Endothelial cell of umbilical vein (primary cell): ENCODE measurements around the gene TRIM25. TPM values are rescaled to one million over a fixed set of nuclear protein-coding genes. Genes with fewer than 3 reads are reported as not detected.

Source experiments
- BruUV-seq: library from RNA; stranded (reverse); fragments of 400-500 nt; replicated peaks from 2 replicates; lab custom pipeline; 2021; lab: Mats Ljungman, UMichigan
- CTCF ChIA-PET: fragments of 300-600, 350-600 bp; sonication (Branson Sonifier 250); formaldehyde crosslinking; loops from one replicate; lab custom pipeline; 2021; ENCODE audit warnings: antibody characterized with exemption, inconsistent platforms; lab: Charles Lee
- POLR2A ChIA-PET: fragments of 300-600, 350-600 bp; sonication (Branson Sonifier 250); formaldehyde crosslinking; loops from one replicate; lab custom pipeline; 2021; ENCODE audit warnings: antibody characterized with exemption, inconsistent platforms; lab: Charles Lee
- DNase-seq: peaks from one replicate; pipeline ENCODE4 v3.0.0-alpha.2; 2011; ENCODE audit warnings: low read depth, low spot score
- FAIRE-seq: peaks from 2 replicates; lab custom pipeline; 2011; peaks lifted over from hg19 to GRCh38; lab: Jason Lieb, UNC
- H2AFZ ChIP-seq: 2 replicates; pipeline ENCODE4 v1.6.0; 2012; ENCODE audit warnings: low read depth, low read length, control low read depth, inconsistent platforms
- H3K27ac ChIP-seq: 2 replicates; pipeline ENCODE4 v1.5.1; 2011; ENCODE audit warnings: low read depth, mild to moderate bottlenecking, control low read depth, low read length, moderate library complexity; ENCODE audit not compliant: insufficient read depth
- H3K27me3 ChIP-seq, 2 experiments: 2 replicates each; pipeline versions ENCODE4 v1.6.0 to v1.6.1; 2011; ENCODE audit warnings: low read length in 2 of 2, mixed read lengths in 1 of 2; ENCODE audit not compliant: control insufficient read depth in 2 of 2, insufficient read depth in 2 of 2
- H3K36me3 ChIP-seq, 2 experiments: 2 replicates in 1 of 2; 3 replicates in 1 of 2; pipeline ENCODE4 v1.5.1; 2011; ENCODE audit warnings: low read length in 2 of 2, mild to moderate bottlenecking in 1 of 2, moderate library complexity in 1 of 2; ENCODE audit not compliant: control insufficient read depth in 2 of 2, insufficient read depth in 2 of 2; ENCODE audit errors: extremely low read depth in 1 of 2
- H3K4me1 ChIP-seq: 3 replicates; pipeline ENCODE4 v1.5.1; 2011; ENCODE audit warnings: mild to moderate bottlenecking, low read length; ENCODE audit not compliant: control insufficient read depth, insufficient read depth; ENCODE audit errors: extremely low read depth
- H3K4me2 ChIP-seq: 2 replicates; pipeline ENCODE4 v1.6.1; 2011; ENCODE audit warnings: low read length, control low read depth, mixed read lengths; ENCODE audit not compliant: insufficient read depth
- H3K4me3 ChIP-seq, 3 experiments: fragments of 200-600 bp in 1 of 3; sonication (generic), shearing (Covaris generic) in 1 of 3; replicated peaks in 1 of 3; 2 replicates each; pipeline ENCODE4 v1.5.1; 2011 to 2016; ENCODE audit warnings: control low read depth in 3 of 3, low read length in 3 of 3, mild to moderate bottlenecking in 2 of 3, inconsistent platforms in 1 of 3, low read depth in 1 of 3, moderate library complexity in 1 of 3; ENCODE audit not compliant: insufficient read depth in 1 of 3
- H3K79me2 ChIP-seq: 2 replicates; pipeline ENCODE4 v1.6.0; 2012; ENCODE audit warnings: low read length, inconsistent platforms; ENCODE audit not compliant: control insufficient read depth, insufficient read depth
- H3K9ac ChIP-seq: replicated peaks from 2 replicates; pipeline ENCODE3; 2011; ENCODE audit warnings: low read length, control low read depth; ENCODE audit not compliant: insufficient read depth; ENCODE audit errors: extremely low read depth
- H3K9me1 ChIP-seq: replicated peaks from 3 replicates; pipeline ENCODE4 v1.6.0; 2011; ENCODE audit warnings: mild to moderate bottlenecking, low read length; ENCODE audit not compliant: control insufficient read depth, insufficient read depth; ENCODE audit errors: extremely low read depth
- H3K9me3 ChIP-seq: replicated peaks from 2 replicates; pipeline ENCODE4 v1.5.1; 2012; ENCODE audit warnings: low read length, inconsistent platforms; ENCODE audit not compliant: control insufficient read depth, insufficient read depth
- H4K20me1 ChIP-seq: replicated peaks from 2 replicates; pipeline ENCODE3; 2011; ENCODE audit warnings: mild to moderate bottlenecking, low read length; ENCODE audit not compliant: control insufficient read depth, insufficient read depth; ENCODE audit errors: extremely low read depth
- EZH2 ChIP-seq: IDR thresholded peaks from 2 replicates; pipeline ENCODE4 v1.6.1; 2012; ENCODE audit warnings: borderline replicate concordance, low read depth, mild to moderate bottlenecking, moderate library complexity, low read length, inconsistent platforms; ENCODE audit not compliant: severe bottlenecking
- FOS ChIP-seq: IDR thresholded peaks from 2 replicates; pipeline ENCODE4 v1.6.1; 2011; ENCODE audit warnings: mild to moderate bottlenecking, low read length, moderate library complexity, borderline replicate concordance; ENCODE audit not compliant: insufficient read depth
- GATA2 ChIP-seq: IDR thresholded peaks from 2 replicates; pipeline ENCODE4 v1.7.0; 2011; ENCODE audit warnings: low read depth, mild to moderate bottlenecking, moderate library complexity, mixed read lengths, low read length; ENCODE audit not compliant: insufficient read length, insufficient read depth
- JUN ChIP-seq: IDR thresholded peaks from 2 replicates; pipeline ENCODE4 v1.6.1; 2011; ENCODE audit warnings: borderline replicate concordance, low read depth; ENCODE audit not compliant: insufficient read length, insufficient read depth
- POLR2A ChIP-seq: IDR thresholded peaks from 2 replicates; pipeline ENCODE4 v1.6.1; 2012; ENCODE audit warnings: low read depth, mild to moderate bottlenecking, control low read depth, low read length
- POLR2AphosphoS5 ChIP-seq: IDR thresholded peaks from 2 replicates; pipeline ENCODE4 v1.6.1; 2012; ENCODE audit warnings: low read depth, mild to moderate bottlenecking, control low read depth, low read length, moderate library complexity; ENCODE audit not compliant: insufficient read depth
- dilution Hi-C: fragments of 300-500 bp; cut with MboI; formaldehyde crosslinking; loops from one replicate; pipeline ENCODE4 v1.15.0; 2019; ENCODE audit warnings: low sequenced_read_pairs; ENCODE audit not compliant: extremely low pct_ligation_motif_present
- intact Hi-C: fragments of 100-400 bp; cut with micrococcal nuclease; formaldehyde crosslinking; loops from one replicate; pipeline ENCODE4 v1.10.0; 2022
- polyA plus RNA-seq, 4 experiments: library from polyadenylated mRNA; depleted of rRNA in 3 of 4; stranded (reverse) in 3 of 4; unstranded in 1 of 4; fragments of >200 nt; gene quantifications; 2 replicates each; pipeline versions ENCODE4 v1.2.1 to v1.2.3, GENCODE V29; 2011 to 2012; ENCODE audit warnings: missing spikeins in 1 of 4
- total RNA-seq: library from RNA; stranded (reverse); gene quantifications from 2 replicates; pipeline ENCODE4 v1.2.3, GENCODE V29; 2021
- TF ChIP-seq, protein P1 (sequence below): IDR thresholded peaks from 2 replicates; pipeline ENCODE4 v1.6.1; 2011; ENCODE audit not compliant: insufficient read depth, insufficient read length

The TRIM25 gene
- total and polyA plus RNA-seq, 2 donors (not counting 3 experiments of a cell fraction or from before 2014, with no cell fraction given), result 42.8 to 98.4 TPM

DNA sequence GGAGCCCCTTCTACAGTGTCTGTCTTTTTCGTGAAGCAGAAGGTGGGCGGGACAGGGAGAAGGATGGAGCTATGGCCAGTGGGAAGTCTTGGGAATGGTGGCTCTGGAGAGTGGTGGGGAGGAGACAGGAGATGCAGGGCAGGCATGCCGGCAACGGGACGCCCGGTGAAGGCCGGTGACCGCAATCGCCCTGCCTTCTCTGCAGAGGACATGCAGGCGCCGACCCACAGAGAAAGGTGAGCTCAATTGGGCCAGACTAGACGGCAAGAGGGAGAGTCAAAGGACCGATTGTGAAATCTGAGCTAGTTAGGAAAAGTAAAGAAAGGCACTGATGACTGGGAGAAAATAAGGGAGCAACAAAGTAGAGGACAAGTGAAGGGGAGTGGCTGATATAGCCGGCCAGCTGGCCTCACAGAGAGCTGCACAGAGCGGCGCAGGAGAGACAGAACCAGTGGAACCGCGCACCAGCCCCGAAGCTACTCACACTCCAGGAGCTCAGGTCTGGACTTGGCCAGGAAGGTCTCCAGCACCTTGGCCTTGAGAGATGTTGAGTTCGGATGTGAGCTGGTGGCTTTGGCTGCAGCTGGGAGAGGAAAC lies 18.9 kb downstream of the TRIM25 start:
- no peak for DNase-seq
- dilution Hi-C loops, result no loop called here
- H3K27me3 ChIP-seq, result no peaks in the 10 kb centered on the region
- no peaks in the 10 kb centered on the region for H4K20me1 ChIP-seq
- no peaks in the 10 kb centered on the region for H3K79me2 ChIP-seq
- ChIA-PET POLR2A (no interaction called here), CTCF (interaction anchor here (1.0 to 2.3 kb wide), 5 partner anchors 11 to 75 kb away, joined by 3 to 9 read pairs (median 3); no protein-coding TSS in a partner anchor)
- peaks cover 12% of the 10 kb centered on the region for H3K4me1 ChIP-seq
- H3K9me1 ChIP-seq, result no peaks in the 10 kb centered on the region
- no peak overlapping the region for H3K4me2 ChIP-seq
- TF ChIP-seq FOS (no peak), JUN (no peak), GATA2 (no peak), POLR2A (no peak), EZH2 (no peak), POLR2AphosphoS5 (no peak)
- TF ChIP-seq, protein P1, sequence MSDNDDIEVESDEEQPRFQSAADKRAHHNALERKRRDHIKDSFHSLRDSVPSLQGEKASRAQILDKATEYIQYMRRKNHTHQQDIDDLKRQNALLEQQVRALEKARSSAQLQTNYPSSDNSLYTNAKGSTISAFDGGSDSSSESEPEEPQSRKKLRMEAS, result no peak
- intact Hi-C loops, result no loop called here
- no peak overlapping the region for H3K4me3 ChIP-seq
- BruUV-seq, result no TSS peak
- no peaks in the 10 kb centered on the region for H3K9me3 ChIP-seq
- H3K9ac ChIP-seq, result no peak overlapping the region
- H3K36me3 ChIP-seq, result peaks cover 8 to 53% of the 10 kb centered on the region in 2 experiments
- FAIRE-seq, result no peak
- H2AFZ ChIP-seq, result no peak overlapping the region
- no peak overlapping the region for H3K27ac ChIP-seq

DNA sequence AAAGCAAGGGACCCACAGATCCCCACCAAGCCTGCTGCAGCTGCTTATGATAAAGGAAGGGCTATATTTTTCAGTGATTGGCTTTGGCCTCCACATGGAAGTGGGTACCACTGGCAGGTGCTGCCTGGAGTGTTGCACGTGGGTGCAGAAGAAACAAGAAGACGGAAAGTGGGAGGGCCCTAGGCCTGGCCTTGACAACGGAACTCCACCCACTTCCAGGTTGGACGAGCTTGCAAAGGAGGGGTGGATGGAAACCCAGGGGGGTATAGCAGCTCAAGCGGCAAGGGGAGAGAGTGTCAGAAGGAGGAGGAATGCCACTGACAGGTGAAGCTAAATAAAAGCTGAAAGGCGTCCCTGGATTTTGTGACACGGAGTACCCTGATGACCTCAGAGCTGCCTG lies 20.3 kb downstream of the TRIM25 start:
- Histone ChIP-seq H3K27me3 (no peaks in the 10 kb centered on the region), H3K4me2 (no peak overlapping the region), H2AFZ (no peak overlapping the region), H4K20me1 (no peaks in the 10 kb centered on the region), H3K9me3 (no peaks in the 10 kb centered on the region), H3K9ac (no peak overlapping the region), H3K79me2 (no peaks in the 10 kb centered on the region), H3K27ac (no peak overlapping the region), H3K4me3 (no peak overlapping the region), H3K9me1 (no peaks in the 10 kb centered on the region), H3K36me3 (peaks cover 8 to 56% of the 10 kb centered on the region in 2 experiments), H3K4me1 (no peaks in the 10 kb centered on the region)
- intact Hi-C loops (no loop called here), dilution Hi-C loops (no loop called here)
- BruUV-seq, result no TSS peak
- no peak for FAIRE-seq
- no peak for DNase-seq
- ChIA-PET CTCF (interaction anchor here (0.7 to 2.3 kb wide), 3 partner anchors 20 to 394 kb away, joined by 3 to 9 read pairs (median 3); no protein-coding TSS in a partner anchor), POLR2A (no interaction called here)
- no peak for TF ChIP-seq JUN
